Kidney tubule cell (primary cell): Measurements from ENCODE around the gene CEMIP.

Experiments used
- DNase-seq: peaks from one replicate; pipeline ENCODE4 v3.0.0-alpha.2; 2018; ENCODE audit warnings: low spot score

Gene CEMIP

GRCh38 chr15:80929689-80930088 is 150.5 kb downstream of the CEMIP start:
- DNase-seq: peak; percentile 45

GRCh38 chr15:80931191-80931590 is 152.0 kb downstream of the CEMIP start:
- no peak for DNase-seq

GRCh38 chr15:80931721-80932512 is 152.7 kb downstream of the CEMIP start:
- no peak for DNase-seq

GRCh38 chr15:80932513-80932815 is 153.3 kb downstream of the CEMIP start:
- no peak for DNase-seq

- no peak for DNase-seq
Measured at GRCh38 chr15:80932989-80933388, 153.8 kb downstream of the CEMIP start.

- peak; percentile 82 for DNase-seq
Measured at GRCh38 chr15:80934761-80935221, 155.6 kb downstream of the CEMIP start.

- no peak for DNase-seq
Measured at GRCh38 chr15:80936288-80937078, 157.3 kb downstream of the CEMIP start.

GRCh38 chr15:80937718-80938117 is 158.5 kb downstream of the CEMIP start:
- DNase-seq: no peak

GRCh38 chr15:80939216-80939615 is 160.0 kb downstream of the CEMIP start:
- no peak for DNase-seq

- DNase-seq: no peak
Measured at GRCh38 chr15:80940331-80940730, 161.2 kb downstream of the CEMIP start.

GRCh38 chr15:80940851-80941250 is 161.7 kb downstream of the CEMIP start:
- no peak for DNase-seq

GRCh38 chr15:80942266-80942665 is 163.1 kb downstream of the CEMIP start:
- DNase-seq: no peak

GRCh38 chr15:80942746-80943565 is 163.8 kb downstream of the CEMIP start:
- DNase-seq: no peak

GRCh38 chr15:80944818-80945217 is 165.6 kb downstream of the CEMIP start:
- DNase-seq: no peak

GRCh38 chr15:80945605-80946004 is 166.4 kb downstream of the CEMIP start:
- DNase-seq: no peak

GRCh38 chr15:80946576-80946975 is 167.4 kb downstream of the CEMIP start:
- DNase-seq: no peak

GRCh38 chr15:80948651-80949292 is 169.6 kb downstream of the CEMIP start:
- DNase-seq: no peak

GRCh38 chr15:80949756-80950155 is 170.6 kb downstream of the CEMIP start:
- DNase-seq: no peak

GRCh38 chr15:80950291-80951078 is 171.3 kb downstream of the CEMIP start:
- no peak for DNase-seq

- no peak for DNase-seq
Measured at GRCh38 chr15:80951941-80952340, 172.8 kb downstream of the CEMIP start.
